K562 (cell line): ENCODE results near the gene SMAGP. TPM values are rescaled to one million over a fixed set of nuclear protein-coding genes. Genes with fewer than 3 reads are reported as not detected.
A peak's percentile ranks its signal among the peaks of the same experiment; 100 is the strongest.

Source experiments
- DNMT1 ChIP-seq: fragments of 450-650 bp; IDR thresholded peaks from 2 replicates; pipeline ENCODE4 v1.6.1; 2016; ENCODE audit warnings: antibody characterized with exemption, mild to moderate bottlenecking
- polyA plus RNA-seq, 8 experiments: library from polyadenylated mRNA; depleted of rRNA in 4 of 8; stranded (reverse) in 5 of 8; unstranded in 3 of 8; fragments of >200 nt; fragmentation: Nextera tagmentation in 2 of 8; fragmentation: Illumina TruSeq in 1 of 8; extraction: Ambion mirVana in 2 of 8; extraction: Trizol in 1 of 8; gene quantifications; 2 replicates each; pipeline versions ENCODE4 v1.2.1 to v1.2.3, GENCODE V29; 2011 to 2014; ENCODE audit warnings: inconsistent platforms in 1 of 8, missing spikeins in 1 of 8
- total RNA-seq, 7 experiments: library from RNA; depleted of rRNA in 6 of 7; stranded (reverse); fragments of >200 nt in 6 of 7; fragmentation: Illumina TruSeq in 2 of 7; extraction: Trizol in 2 of 7; gene quantifications; 2 replicates each; pipeline versions ENCODE4 v1.2.1 to v1.2.3, GENCODE V29; 2011 to 2021; ENCODE audit warnings: low replicate concordance in 1 of 7
- TF ChIP-seq, protein P1 (sequence below), 2 experiments: fragments of 450-650 bp; formaldehyde crosslinking in 1 of 2; IDR thresholded peaks; 2 replicates each; pipeline versions ENCODE4 v1.4.0 to v1.6.1; 2014 to 2020; ENCODE audit warnings: mild to moderate bottlenecking in 2 of 2, borderline replicate concordance in 1 of 2, low read depth in 1 of 2
- TF ChIP-seq, protein P2 (sequence below): fragments of 450-650 bp; formaldehyde crosslinking; IDR thresholded peaks from 2 replicates; pipeline ENCODE4 v1.4.0; 2020; ENCODE audit warnings: mild to moderate bottlenecking, moderate library complexity

Gene SMAGP
- total and polyA plus RNA-seq, 9 of the 15 experiments (the other 6 are each of a cell fraction or from before 2014, with no cell fraction given) = 23.1 to 62.3 (median 29.9) TPM

DNA sequence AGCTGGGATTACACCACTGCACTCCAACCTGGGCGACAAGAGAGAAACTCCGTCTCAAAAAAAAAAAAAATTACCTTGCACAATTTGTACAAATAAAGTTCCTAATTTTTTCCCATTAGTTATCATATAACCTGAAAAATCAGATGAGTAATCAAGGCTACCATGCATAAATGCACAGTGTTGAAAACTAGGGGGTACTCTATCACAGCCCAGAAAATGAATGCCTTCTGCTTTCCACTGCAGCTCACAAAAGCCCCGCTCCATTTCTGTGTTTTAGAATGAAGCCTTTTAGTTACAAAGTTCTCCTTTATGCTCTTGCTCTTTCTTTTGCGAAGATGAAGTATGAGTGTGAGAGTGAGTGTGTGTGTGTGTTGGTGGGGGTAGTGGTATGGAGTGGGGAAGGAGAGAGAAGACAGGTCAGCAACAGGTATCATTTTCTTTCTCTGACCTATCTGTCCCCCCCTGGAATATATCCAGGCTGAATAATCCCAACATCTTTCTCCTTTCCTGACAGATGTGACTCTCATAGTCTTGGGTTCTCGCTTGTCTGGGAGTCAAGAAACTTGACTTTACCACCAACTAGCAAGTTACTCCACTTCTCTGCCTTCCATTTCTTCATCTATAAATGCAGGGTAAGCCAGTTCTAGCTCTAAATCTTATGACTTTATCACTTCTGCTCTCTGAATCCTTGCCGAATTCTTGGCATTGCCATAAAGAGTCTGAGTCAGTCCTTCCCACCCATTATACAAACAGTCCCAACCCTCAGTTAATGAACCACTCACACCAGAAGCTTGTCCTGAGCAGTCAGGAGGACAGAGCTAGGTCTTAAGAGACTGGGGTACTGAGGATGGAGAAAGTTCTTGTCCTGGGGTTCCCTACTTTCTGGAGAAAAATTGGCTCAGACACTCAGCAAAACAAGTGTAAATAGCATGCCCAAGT is 37.7 kb upstream of the SMAGP start (continued):
- TF ChIP-seq, protein P1, sequence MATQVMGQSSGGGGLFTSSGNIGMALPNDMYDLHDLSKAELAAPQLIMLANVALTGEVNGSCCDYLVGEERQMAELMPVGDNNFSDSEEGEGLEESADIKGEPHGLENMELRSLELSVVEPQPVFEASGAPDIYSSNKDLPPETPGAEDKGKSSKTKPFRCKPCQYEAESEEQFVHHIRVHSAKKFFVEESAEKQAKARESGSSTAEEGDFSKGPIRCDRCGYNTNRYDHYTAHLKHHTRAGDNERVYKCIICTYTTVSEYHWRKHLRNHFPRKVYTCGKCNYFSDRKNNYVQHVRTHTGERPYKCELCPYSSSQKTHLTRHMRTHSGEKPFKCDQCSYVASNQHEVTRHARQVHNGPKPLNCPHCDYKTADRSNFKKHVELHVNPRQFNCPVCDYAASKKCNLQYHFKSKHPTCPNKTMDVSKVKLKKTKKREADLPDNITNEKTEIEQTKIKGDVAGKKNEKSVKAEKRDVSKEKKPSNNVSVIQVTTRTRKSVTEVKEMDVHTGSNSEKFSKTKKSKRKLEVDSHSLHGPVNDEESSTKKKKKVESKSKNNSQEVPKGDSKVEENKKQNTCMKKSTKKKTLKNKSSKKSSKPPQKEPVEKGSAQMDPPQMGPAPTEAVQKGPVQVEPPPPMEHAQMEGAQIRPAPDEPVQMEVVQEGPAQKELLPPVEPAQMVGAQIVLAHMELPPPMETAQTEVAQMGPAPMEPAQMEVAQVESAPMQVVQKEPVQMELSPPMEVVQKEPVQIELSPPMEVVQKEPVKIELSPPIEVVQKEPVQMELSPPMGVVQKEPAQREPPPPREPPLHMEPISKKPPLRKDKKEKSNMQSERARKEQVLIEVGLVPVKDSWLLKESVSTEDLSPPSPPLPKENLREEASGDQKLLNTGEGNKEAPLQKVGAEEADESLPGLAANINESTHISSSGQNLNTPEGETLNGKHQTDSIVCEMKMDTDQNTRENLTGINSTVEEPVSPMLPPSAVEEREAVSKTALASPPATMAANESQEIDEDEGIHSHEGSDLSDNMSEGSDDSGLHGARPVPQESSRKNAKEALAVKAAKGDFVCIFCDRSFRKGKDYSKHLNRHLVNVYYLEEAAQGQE (IDR thresholded peaks at IDR 0.05; ENCODE audit: borderline replicate concordance) = 0 out of 2 replicates have a peak, but pooled peaks have one; percentile 31
- TF ChIP-seq, protein P1 (CRISPR knock-in tag; IDR thresholded peaks at IDR 0.05; ENCODE audit: low read depth) = no peak
- no peak for TF ChIP-seq DNMT1
- TF ChIP-seq, protein P2, sequence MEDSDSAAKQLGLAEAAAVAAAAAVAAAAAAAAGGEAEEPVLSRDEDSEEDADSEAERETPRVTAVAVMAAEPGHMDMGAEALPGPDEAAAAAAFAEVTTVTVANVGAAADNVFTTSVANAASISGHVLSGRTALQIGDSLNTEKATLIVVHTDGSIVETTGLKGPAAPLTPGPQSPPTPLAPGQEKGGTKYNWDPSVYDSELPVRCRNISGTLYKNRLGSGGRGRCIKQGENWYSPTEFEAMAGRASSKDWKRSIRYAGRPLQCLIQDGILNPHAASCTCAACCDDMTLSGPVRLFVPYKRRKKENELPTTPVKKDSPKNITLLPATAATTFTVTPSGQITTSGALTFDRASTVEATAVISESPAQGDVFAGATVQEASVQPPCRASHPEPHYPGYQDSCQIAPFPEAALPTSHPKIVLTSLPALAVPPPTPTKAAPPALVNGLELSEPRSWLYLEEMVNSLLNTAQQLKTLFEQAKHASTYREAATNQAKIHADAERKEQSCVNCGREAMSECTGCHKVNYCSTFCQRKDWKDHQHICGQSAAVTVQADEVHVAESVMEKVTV (CRISPR knock-in tag) = no peak
